HG03442 (cell line): ENCODE data around the gene CD44.

Experiments
- ATAC-seq: cut with Tn5 transposase; IDR thresholded peaks from one replicate; pipeline ENCODE4 v1.9.1; 2021; ENCODE audit warnings: mild to moderate bottlenecking, moderate library complexity; ENCODE audit not compliant: unreplicated experiment

The CD44 gene

GRCh38 chr11:35136311-35136710, 2.7 kb upstream of the CD44 start:
- ATAC-seq = no peak

GRCh38 chr11:35138058-35138457, 913 bp upstream of the CD44 start:
- ATAC-seq = no peak

- no peak for ATAC-seq
These were observed 397 bp upstream of the CD44 start for GRCh38 chr11:35138606-35138942.

- ATAC-seq = no peak
These were observed 831 bp downstream of the CD44 start for GRCh38 chr11:35139722-35140282.

- no peak for ATAC-seq
These were observed 2.1 kb downstream of the CD44 start for GRCh38 chr11:35141071-35141470.

GRCh38 chr11:35141571-35141971, 2.6 kb downstream of the CD44 start:
- ATAC-seq = no peak

GRCh38 chr11:35142481-35143075, 3.6 kb downstream of the CD44 start:
- no peak for ATAC-seq

GRCh38 chr11:35143297-35144135, 4.5 kb downstream of the CD44 start:
- ATAC-seq = no peak

- ATAC-seq = peak; percentile 49
These were observed 5.3 kb downstream of the CD44 start for GRCh38 chr11:35144136-35144741.

- no peak for ATAC-seq
These were observed 5.8 kb downstream of the CD44 start for GRCh38 chr11:35144806-35145205.

GRCh38 chr11:35145271-35145670, 6.3 kb downstream of the CD44 start:
- peak; percentile 54 for ATAC-seq

GRCh38 chr11:35146074-35146521, 7.1 kb downstream of the CD44 start:
- peak; percentile 36 for ATAC-seq

GRCh38 chr11:35146711-35147110, 7.7 kb downstream of the CD44 start:
- ATAC-seq = no peak

GRCh38 chr11:35147235-35147634, 8.3 kb downstream of the CD44 start:
- no peak for ATAC-seq

GRCh38 chr11:35148163-35148837, 9.3 kb downstream of the CD44 start:
- ATAC-seq = no peak

GRCh38 chr11:35150454-35150853, 11.5 kb downstream of the CD44 start:
- ATAC-seq = no peak

GRCh38 chr11:35151241-35151640, 12.3 kb downstream of the CD44 start:
- no peak for ATAC-seq

GRCh38 chr11:35151683-35152280, 12.8 kb downstream of the CD44 start:
- no peak for ATAC-seq

GRCh38 chr11:35152575-35152974, 13.6 kb downstream of the CD44 start:
- ATAC-seq = no peak

GRCh38 chr11:35153280-35153679, 14.3 kb downstream of the CD44 start:
- ATAC-seq = no peak

GRCh38 chr11:35154952-35155351, 16.0 kb downstream of the CD44 start:
- ATAC-seq = no peak
